ENCODE results near the gene ENAH. TPM values are rescaled to one million over a fixed set of nuclear protein-coding genes. Genes with fewer than 3 reads are reported as not detected.

The ENAH gene
- total RNA-seq, 1 experiment from 2014 or later: 285 TPM

- H4K5ac ChIP-seq (ENCODE audit: insufficient read length, low read depth, low read length): no peak overlapping the region
- Mint-ChIP-seq H3K36me3 (ENCODE audit: insufficient read depth in 1 of 3, low read depth in 3 of 3) (peaks cover 28 to 63% (median 58%) of the 10 kb centered on the region in 3 experiments), H3K27me3 (ENCODE audit: low read depth) (no peaks in the 10 kb centered on the region), H3K4me3 (no peak overlapping the region), H3K4me1 (peaks cover 36 to 37% of the 10 kb centered on the region in 2 experiments), H3K9me3 (no peaks in the 10 kb centered on the region), H3K27ac (peak overlapping the region in 2 of 3 experiments; percentile 94 to 98; a peak in 6 of 7 replicates)
- H2AK5ac ChIP-seq (ENCODE audit: insufficient read length, low read length): no peak overlapping the region
- no peak for TF ChIP-seq CTCF (conservative IDR thresholded peaks at IDR 0.05)
- H2BK20ac ChIP-seq (ENCODE audit: low read depth, low read length, poor library complexity, severe bottlenecking): no peak overlapping the region
- H4K8ac ChIP-seq (replicated peaks; ENCODE audit: insufficient read length, low read depth, low read length): no peak overlapping the region
- WGBS (ENCODE audit: extremely low coverage, insufficient read length, low lambda C conversion rate): no CpG with 5 or more reads among the region's 2 CpGs
- H3K23me2 ChIP-seq (ENCODE audit: insufficient read length, low read depth, low read length, poor library complexity, severe bottlenecking): no peaks in the 10 kb centered on the region
- H2BK5ac ChIP-seq (ENCODE audit: insufficient read length, low read length): no peak overlapping the region
- no peaks in the 10 kb centered on the region for H3K79me2 ChIP-seq (ENCODE audit: insufficient read depth, low read length)
- no peak overlapping the region for H4K91ac ChIP-seq (ENCODE audit: insufficient read length, low read depth, low read length)
- H3K79me1 ChIP-seq (ENCODE audit: insufficient read depth, low read depth, low read length, poor library complexity, severe bottlenecking): no peaks in the 10 kb centered on the region
- H4K20me1 ChIP-seq (ENCODE audit: control insufficient read depth, insufficient read depth, insufficient read length): no peaks in the 10 kb centered on the region
- H2BK15ac ChIP-seq (ENCODE audit: low read depth, low read length): no peak overlapping the region
- H3K4ac ChIP-seq (ENCODE audit: low read depth, low read length): no peak overlapping the region
- H3K23ac ChIP-seq (ENCODE audit: insufficient read length, low read depth, low read length): no peak overlapping the region
- H2BK120ac ChIP-seq (ENCODE audit: low read depth, low read length, poor library complexity, severe bottlenecking): no peak overlapping the region
- H2BK12ac ChIP-seq (ENCODE audit: insufficient read length, low read depth, low read length): no peak overlapping the region
- no peak overlapping the region for H2AFZ ChIP-seq (ENCODE audit: low read length)
- H3K9ac ChIP-seq (ENCODE audit: extremely low read depth, insufficient read length, low read length): no peak overlapping the region
- no peak overlapping the region for H3K56ac ChIP-seq (ENCODE audit: insufficient read length, low read depth, low read length)
- H3K4me2 ChIP-seq (ENCODE audit: insufficient read depth, insufficient read length, low read length): no peak overlapping the region
- H3K27ac ChIP-seq (ENCODE audit: insufficient read length, low read depth, low read length): peak overlapping the region; percentile 68
- no peak for DNase-seq
- H3K14ac ChIP-seq (ENCODE audit: insufficient read depth, low read length): no peak overlapping the region
- H3K9me3 ChIP-seq (ENCODE audit: control insufficient read depth, low read depth, low read length): no peaks in the 10 kb centered on the region
- peaks cover 6% of the 10 kb centered on the region; the same call in 1 of the 2 replicates for H3K4me1 ChIP-seq (ENCODE audit: insufficient read depth, low read length)
- H3T11ph ChIP-seq (ENCODE audit: low read length): no peak overlapping the region
- no peak overlapping the region for H3K18ac ChIP-seq (ENCODE audit: insufficient read length, low read depth, low read length)
- no peaks in the 10 kb centered on the region for H3K27me3 ChIP-seq (ENCODE audit: insufficient read depth, low read length)
Measured at GRCh38 chr1:225509376-225509707, 143.6 kb downstream of the ENAH start.
